Measurements from ENCODE around the gene ZNF280B. TPM values are rescaled to one million over a fixed set of nuclear protein-coding genes. Genes with fewer than 3 reads are reported as not detected.
"Not testable (repeated sequence)": the region's sequence is repeated elsewhere in the genome, so short reads cannot be mapped to it uniquely, and the experiment has no call there.

The ZNF280B gene
- total RNA-seq, 2 donors from 2014 or later = 2.9 to 4.5 TPM

DNA sequence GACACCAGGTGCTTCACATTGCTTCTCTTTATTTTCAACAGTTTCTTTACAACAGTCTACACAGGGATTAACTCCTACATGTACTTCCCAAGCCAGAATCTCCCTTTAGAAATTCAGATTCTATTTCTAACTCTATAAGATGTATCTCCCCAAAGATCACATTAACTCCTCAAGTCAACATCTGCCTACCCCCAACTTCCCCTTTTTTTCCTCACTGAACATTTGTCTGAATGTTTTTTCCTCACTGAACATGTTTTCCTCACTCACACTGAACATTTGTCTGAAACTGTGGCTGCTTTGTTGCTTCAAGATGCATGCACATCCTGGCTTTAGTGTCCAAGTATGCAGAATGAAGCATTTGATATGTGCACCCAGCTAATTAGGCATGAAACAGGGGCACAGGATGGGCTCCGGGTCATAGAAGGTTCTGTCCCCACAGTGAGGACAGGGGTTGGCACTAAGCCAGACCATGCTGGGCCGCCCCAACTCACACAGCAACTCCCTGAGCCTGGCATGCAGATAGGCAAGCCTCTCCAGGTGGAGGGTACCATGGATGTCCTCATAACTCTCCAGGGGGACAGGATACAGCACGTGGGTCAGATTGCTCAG is 39.3 kb upstream of the ZNF280B start:
- no peak for ATAC-seq (replicated peaks in 1 of 2)
- Mint-ChIP-seq H3K36me3 (ENCODE audit: insufficient read depth in 2 of 2) (no peaks in the 10 kb centered on the region), H3K27ac (no peak overlapping the region), H3K27me3 (ENCODE audit: low read depth) (no peaks in the 10 kb centered on the region), H3K4me3 (no peak overlapping the region), H3K4me1 (ENCODE audit: low read depth) (no peaks in the 10 kb centered on the region), H3K9me3 (no peaks in the 10 kb centered on the region)
- no peak for DNase-seq

DNA sequence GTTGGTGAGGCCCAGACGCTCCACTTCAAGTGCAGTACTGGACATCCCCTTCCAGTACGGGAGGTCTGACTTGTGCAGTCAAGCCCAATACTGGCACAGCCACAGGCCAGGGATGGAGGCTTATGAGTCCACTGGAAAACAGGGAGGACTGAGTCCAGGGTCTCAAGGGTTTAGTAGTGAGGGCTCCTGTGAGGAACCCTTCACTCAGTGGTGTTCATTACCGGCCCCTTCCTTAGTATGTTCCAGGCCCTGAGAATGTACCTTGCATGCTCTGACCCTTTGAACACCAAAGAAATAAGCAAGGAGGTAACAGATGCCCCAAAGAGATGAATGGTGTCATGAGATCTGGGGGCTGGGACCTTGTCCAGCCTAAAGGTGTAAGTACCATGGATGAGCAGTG is 38.7 kb upstream of the ZNF280B start:
- no peak overlapping the region for H3K27ac Mint-ChIP-seq
- peaks cover 5% of the 10 kb centered on the region for H3K27me3 Mint-ChIP-seq (ENCODE audit: low read depth)
- no peak overlapping the region for H3K4me3 Mint-ChIP-seq
- no peak for ATAC-seq (replicated peaks in 1 of 2)
- H3K4me1 Mint-ChIP-seq (ENCODE audit: low read depth) = no peaks in the 10 kb centered on the region
- DNase-seq = no peak
- no peaks in the 10 kb centered on the region for H3K9me3 Mint-ChIP-seq
- no peaks in the 10 kb centered on the region for H3K36me3 Mint-ChIP-seq (ENCODE audit: insufficient read depth in 2 of 2)

DNA sequence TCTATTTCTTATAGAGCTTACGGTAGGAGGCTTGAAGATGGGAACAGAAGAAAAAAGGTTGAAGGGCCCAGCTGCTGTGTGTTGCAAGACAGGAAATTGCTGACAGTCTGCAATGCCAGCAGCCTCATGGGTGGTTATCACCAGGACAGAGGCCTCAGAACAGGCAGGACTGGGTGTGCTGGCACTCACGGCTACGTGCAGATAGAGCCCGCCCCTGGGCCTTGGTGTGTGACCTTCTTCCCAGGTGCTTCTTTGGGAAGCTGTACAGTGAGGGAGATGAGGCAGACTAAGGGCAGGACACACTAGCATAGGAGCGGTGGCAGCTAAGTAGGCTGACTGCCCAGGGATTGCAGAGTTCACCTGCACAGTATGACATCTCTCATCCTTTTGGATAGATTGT is 37.9 kb upstream of the ZNF280B start:
- Mint-ChIP-seq H3K4me3 (no peak overlapping the region), H3K27ac (no peak overlapping the region), H3K27me3 (ENCODE audit: low read depth) (peaks cover 5% of the 10 kb centered on the region), H3K36me3 (ENCODE audit: insufficient read depth in 2 of 2) (no peaks in the 10 kb centered on the region), H3K9me3 (no peaks in the 10 kb centered on the region), H3K4me1 (ENCODE audit: low read depth) (no peaks in the 10 kb centered on the region)
- no peak for DNase-seq
- ATAC-seq (replicated peaks in 1 of 2) = no peak

DNA sequence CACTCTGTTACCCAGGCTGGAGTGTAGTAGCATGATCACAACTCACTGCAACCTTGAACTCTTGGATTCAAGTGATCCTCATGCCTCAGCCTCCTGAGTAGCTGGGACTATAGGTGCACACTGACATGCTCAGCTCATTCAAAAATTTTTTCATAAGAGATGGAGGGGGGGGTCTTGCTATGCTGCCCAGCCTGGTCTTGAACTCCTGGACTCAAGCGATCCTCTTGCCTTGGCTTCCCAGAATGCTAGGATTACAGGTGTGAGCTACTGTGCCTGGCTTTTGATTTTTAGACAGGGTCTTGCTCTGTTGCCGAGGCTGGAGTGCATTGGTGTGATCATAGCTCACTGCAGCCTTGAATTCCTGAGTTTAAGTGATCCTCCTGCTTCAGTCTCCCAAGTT is 36.5 kb upstream of the ZNF280B start:
- Mint-ChIP-seq H3K36me3 (ENCODE audit: insufficient read depth in 2 of 2) (no peaks in the 10 kb centered on the region), H3K4me1 (ENCODE audit: low read depth) (no peaks in the 10 kb centered on the region), H3K27ac (no peak overlapping the region), H3K27me3 (ENCODE audit: low read depth) (peaks cover 5% of the 10 kb centered on the region), H3K4me3 (no peak overlapping the region), H3K9me3 (no peaks in the 10 kb centered on the region)
- no peak for ATAC-seq (replicated peaks in 1 of 2)
- DNase-seq = no peak

DNA sequence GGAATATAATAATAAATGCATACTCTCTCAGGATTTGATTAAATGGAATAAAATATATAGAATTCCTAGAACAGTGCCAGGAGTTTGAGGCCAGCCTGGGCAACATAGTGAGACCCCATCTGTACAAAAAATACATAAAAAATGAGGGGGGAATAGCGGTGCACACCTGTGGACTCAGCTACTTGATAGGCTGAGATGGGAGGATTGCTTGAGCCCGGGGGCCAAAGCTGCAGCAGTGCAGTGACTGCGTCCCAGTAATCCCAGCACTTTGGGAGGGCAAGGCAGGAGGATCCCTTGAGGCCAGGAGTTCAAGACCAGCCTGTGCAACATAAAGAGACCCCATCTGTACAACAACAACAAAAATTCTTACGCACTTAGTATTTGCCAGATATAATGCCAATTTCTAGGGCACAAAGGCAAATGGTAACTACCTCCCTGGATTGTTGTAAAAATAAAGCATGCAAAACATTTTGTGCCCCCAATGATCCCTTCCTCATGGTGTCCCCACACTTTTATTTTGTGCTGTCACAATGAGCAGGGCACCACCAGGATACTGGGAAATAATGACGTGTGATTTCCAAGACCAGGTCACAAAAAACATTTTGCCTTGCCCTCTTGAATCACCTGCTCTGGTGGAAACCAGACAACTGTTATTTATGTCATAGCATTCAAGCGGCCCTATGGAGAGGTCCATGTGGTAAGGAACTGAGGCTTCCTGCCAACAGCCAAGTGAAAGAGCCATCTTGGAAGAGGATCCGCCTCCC is 29.9 kb upstream of the ZNF280B start:
- Mint-ChIP-seq H3K4me3 (no peak overlapping the region), H3K27me3 (ENCODE audit: low read depth) (peaks cover 5% of the 10 kb centered on the region), H3K36me3 (ENCODE audit: insufficient read depth in 2 of 2) (no peaks in the 10 kb centered on the region), H3K4me1 (ENCODE audit: low read depth) (no peaks in the 10 kb centered on the region), H3K27ac (no peak overlapping the region), H3K9me3 (no peaks in the 10 kb centered on the region)
- DNase-seq (no peak), ATAC-seq (replicated peaks in 1 of 2) (no peak)

DNA sequence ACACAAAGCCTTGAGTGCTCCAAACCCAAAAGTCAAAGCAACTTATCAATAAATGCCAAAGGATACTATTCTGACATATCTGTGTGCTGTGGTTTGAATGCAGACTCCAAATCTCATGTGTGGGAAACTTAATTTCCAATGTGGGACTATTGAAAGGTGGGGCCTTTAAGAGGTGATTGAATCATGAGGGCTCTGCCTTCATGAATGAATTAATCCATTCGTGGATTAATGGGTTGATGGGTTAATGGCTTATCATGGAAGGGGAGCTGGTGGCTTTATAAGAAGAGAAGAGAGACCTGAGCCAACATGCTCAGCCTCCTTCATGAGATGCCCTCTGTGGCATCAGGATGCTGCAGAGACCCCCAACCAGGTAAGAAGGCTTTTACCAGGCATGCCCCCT is 28.4 kb upstream of the ZNF280B start:
- no peak for ATAC-seq (replicated peaks in 1 of 2)
- H3K4me1 Mint-ChIP-seq (ENCODE audit: low read depth) = no peaks in the 10 kb centered on the region
- no peak overlapping the region for H3K4me3 Mint-ChIP-seq
- no peaks in the 10 kb centered on the region for H3K9me3 Mint-ChIP-seq
- no peaks in the 10 kb centered on the region for H3K27me3 Mint-ChIP-seq (ENCODE audit: low read depth)
- no peak for DNase-seq
- H3K36me3 Mint-ChIP-seq (ENCODE audit: insufficient read depth in 2 of 2) = no peaks in the 10 kb centered on the region
- H3K27ac Mint-ChIP-seq = no peak overlapping the region

DNA sequence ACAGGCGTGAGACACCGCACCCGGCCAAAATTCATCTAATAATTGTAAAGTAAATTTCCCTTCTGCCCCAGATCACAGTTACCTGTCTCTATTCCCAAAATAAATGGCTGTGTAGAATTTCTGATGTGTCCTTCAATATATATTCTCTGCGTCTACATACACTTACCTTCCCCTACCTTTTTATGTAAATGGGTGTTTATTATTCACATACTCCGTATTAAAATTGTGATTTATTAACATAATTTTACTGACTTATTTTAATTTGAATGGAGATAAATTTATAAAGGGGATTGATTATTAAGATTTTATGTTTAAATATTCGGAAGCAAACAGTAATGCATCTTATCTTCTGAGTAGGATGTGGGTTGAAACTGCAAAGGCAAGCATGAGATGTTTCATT is 28.0 kb upstream of the ZNF280B start:
- no peak overlapping the region for H3K27ac Mint-ChIP-seq
- no peak overlapping the region for H3K4me3 Mint-ChIP-seq
- ATAC-seq (replicated peaks in 1 of 2) (no peak), DNase-seq (no peak)
- no peaks in the 10 kb centered on the region for H3K27me3 Mint-ChIP-seq (ENCODE audit: low read depth)
- no peaks in the 10 kb centered on the region for H3K36me3 Mint-ChIP-seq (ENCODE audit: insufficient read depth in 2 of 2)
- H3K9me3 Mint-ChIP-seq = no peaks in the 10 kb centered on the region
- H3K4me1 Mint-ChIP-seq (ENCODE audit: low read depth) = no peaks in the 10 kb centered on the region

DNA sequence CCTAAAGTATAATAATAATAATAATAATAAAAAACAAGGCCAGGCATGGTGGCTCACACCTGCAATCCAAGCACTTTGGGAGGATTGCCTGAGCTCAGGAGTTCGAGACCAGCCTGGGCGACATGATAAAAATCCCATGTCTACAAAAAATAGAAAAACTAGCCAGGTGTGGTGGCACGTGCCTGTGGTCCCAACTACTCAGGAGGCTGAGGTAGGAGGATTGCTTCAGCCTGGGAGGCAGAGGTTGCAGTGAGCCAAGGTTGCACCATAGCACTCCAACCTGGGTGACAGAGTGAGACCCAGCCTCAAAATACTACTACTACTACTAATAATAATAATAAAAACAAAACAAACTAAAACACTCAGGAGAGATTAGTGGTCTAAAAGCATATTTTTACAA is 27.1 kb upstream of the ZNF280B start:
- H3K36me3 Mint-ChIP-seq (ENCODE audit: insufficient read depth in 2 of 2) = no peaks in the 10 kb centered on the region
- no peak for DNase-seq
- no peaks in the 10 kb centered on the region for H3K4me1 Mint-ChIP-seq (ENCODE audit: low read depth)
- no peak for ATAC-seq (replicated peaks in 1 of 2)
- no peak overlapping the region for H3K27ac Mint-ChIP-seq
- H3K9me3 Mint-ChIP-seq = no peaks in the 10 kb centered on the region
- H3K27me3 Mint-ChIP-seq (ENCODE audit: low read depth) = no peaks in the 10 kb centered on the region
- no peak overlapping the region for H3K4me3 Mint-ChIP-seq

DNA sequence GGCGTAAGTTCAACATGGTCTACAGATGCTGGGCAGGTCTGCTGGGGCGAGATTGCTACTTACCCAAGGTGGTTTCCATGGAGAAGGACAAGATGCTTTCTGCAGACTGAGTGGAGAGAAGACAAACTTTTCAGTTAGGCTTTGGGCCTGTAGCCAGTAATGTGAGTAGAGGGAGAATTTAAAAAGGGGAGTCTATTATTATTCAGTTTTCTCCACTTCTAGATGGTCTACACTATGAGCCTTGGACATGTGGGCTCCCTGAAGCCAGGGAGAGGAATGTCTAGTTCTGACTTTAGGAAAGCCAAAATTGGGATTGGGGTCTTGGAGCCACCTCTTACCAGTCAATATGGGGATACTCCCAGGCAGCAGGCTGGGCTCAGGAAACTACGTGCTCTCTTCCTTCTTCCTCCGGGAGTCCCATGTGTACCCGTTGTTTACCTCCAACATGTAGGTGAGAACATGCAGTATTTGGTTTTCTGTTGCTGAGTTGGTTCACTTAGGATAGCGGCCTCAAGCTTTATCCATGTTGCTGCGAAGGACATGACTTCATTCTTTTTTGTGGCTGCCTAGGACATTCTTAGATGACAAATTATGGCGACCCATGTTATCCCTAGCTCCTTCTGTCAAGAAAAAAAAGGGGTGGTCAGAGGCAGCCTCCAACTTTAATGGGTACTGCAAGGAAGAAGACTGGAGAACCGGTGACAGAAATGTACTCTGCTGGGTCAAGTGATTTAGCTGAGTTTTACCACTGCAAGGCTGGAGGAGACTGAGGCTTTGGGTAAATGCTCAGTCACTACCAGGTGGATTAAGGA is 26.3 kb upstream of the ZNF280B start:
- no peak for ATAC-seq (replicated peaks in 1 of 2)
- DNase-seq = no peak
- no peak overlapping the region for H3K27ac Mint-ChIP-seq
- no peak overlapping the region for H3K4me3 Mint-ChIP-seq
- no peaks in the 10 kb centered on the region for H3K27me3 Mint-ChIP-seq (ENCODE audit: low read depth)
- H3K4me1 Mint-ChIP-seq (ENCODE audit: low read depth) = no peaks in the 10 kb centered on the region
- H3K9me3 Mint-ChIP-seq = no peaks in the 10 kb centered on the region
- no peaks in the 10 kb centered on the region for H3K36me3 Mint-ChIP-seq (ENCODE audit: insufficient read depth in 2 of 2)

DNA sequence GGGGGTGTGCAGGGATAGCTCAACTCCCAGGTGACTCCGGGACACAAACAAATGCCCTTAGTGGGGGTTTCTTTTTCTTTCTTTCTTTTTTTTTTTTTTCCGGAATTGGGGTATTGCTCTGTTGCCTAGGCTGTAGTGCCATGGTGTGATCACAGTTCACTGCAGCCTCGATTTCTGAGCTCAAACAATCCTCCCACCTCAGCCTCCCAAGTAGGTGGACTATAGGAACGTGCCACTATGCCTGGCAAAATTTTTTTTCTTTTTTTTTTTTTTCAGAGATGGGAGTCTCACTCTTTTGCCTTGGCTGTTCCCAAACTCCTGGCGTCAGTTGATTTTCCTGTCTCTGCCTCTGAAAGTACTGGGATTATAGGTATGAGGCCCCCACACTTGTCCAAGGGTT is 25.3 kb upstream of the ZNF280B start:
- H3K4me1 Mint-ChIP-seq (ENCODE audit: low read depth) = no peaks in the 10 kb centered on the region
- DNase-seq (no peak), ATAC-seq (replicated peaks in 1 of 2) (no peak)
- no peak overlapping the region for H3K27ac Mint-ChIP-seq
- no peaks in the 10 kb centered on the region for H3K27me3 Mint-ChIP-seq (ENCODE audit: low read depth)
- no peaks in the 10 kb centered on the region for H3K9me3 Mint-ChIP-seq
- H3K36me3 Mint-ChIP-seq (ENCODE audit: insufficient read depth in 2 of 2) = no peaks in the 10 kb centered on the region
- no peak overlapping the region for H3K4me3 Mint-ChIP-seq

DNA sequence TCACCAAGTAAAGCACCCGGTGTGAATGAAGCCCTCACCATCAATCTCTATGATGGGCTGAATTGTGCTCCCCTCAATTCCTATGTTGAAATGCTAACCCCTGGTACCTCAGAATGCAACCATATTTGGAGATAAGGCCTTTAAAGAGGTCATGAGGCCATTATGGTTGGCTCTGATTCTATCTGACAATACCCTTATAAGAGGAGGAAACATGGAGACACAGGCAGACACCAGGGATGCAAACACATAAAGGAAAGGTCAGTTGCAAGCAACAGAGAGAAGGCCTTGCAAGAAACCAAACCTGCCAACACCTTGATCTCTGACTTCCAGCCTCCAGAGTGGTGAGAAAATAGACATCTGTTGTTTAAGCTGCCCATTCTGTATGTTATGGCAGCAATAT is 24.9 kb upstream of the ZNF280B start:
- DNase-seq (no peak), ATAC-seq (replicated peaks in 1 of 2) (no peak)
- Mint-ChIP-seq H3K27me3 (ENCODE audit: low read depth) (no peaks in the 10 kb centered on the region), H3K27ac (no peak overlapping the region), H3K9me3 (no peaks in the 10 kb centered on the region), H3K4me3 (no peak overlapping the region), H3K36me3 (ENCODE audit: insufficient read depth in 2 of 2) (no peaks in the 10 kb centered on the region), H3K4me1 (ENCODE audit: low read depth) (no peaks in the 10 kb centered on the region)

DNA sequence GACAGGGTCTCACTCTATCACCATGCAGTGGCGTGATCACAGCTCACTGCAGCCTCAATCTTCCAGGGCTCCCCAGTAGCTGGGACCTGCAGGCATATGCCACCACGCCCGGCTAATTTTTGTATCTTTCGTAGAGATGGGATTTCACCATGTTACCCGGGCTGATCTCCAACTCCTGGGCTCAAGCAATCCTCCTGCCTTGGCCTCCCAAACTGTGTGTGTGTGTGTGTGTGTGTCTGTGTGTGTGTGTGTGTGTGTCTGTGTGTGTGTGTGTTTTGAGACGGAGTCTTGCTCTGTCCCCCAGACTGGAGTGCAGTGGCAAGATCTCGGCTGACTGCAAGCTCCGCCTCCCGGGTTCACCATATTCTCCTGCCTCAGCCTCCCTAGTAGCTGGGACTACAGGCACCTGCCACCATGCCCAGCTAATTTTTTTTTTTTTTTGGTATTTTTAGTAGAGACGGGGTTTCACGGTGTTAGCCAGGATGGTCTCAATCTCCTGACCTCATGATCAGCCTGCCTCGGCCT is 24.1 kb upstream of the ZNF280B start:
- H3K27ac Mint-ChIP-seq; ATAC-seq (replicated peaks in 1 of 2); H3K27me3 Mint-ChIP-seq (ENCODE audit: low read depth); H3K9me3 Mint-ChIP-seq; H3K36me3 Mint-ChIP-seq (ENCODE audit: insufficient read depth in 2 of 2); H3K4me1 Mint-ChIP-seq (ENCODE audit: low read depth); DNase-seq; H3K4me3 Mint-ChIP-seq: not testable (repeated sequence)

DNA sequence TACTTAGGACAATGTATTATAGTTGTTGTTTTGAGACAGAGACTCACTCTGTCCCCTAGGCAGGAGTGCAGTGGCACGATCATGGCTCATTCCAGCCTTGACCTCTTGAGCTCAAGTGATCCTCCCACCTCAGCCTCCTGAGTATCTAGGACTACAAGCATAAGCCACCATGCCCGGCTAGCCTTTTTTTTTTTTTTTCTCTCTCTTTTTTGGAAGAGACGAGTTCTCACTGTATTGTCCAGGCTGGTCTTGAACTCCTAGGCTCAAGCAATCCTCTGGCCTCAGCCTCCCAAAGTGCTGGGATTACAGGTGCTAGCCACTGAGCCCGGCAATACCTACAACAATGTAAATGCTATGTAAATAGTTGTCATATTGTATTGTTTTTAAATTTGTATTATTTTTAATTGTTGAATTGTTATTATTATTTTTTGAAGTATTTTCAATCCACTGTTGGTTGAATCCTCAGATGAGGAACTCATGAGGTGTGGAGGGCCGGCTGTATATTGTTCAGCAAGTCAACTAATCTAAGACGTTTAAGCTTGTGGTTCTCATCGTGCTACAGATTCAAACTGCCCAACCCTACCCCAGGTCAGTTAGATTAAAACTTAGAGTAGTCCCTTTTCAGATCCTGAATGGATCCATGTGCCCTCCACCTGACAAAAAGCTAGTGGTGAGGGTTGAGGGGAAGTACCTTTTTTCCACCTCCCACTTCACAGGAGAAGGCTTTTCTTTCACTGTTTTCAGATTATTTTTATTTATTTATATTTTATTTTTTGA is 23.4 kb upstream of the ZNF280B start:
- H3K4me1 Mint-ChIP-seq (ENCODE audit: low read depth) = no peaks in the 10 kb centered on the region
- no peaks in the 10 kb centered on the region for H3K36me3 Mint-ChIP-seq (ENCODE audit: insufficient read depth in 2 of 2)
- DNase-seq (no peak), ATAC-seq (replicated peaks in 1 of 2) (no peak)
- H3K27ac Mint-ChIP-seq = no peak overlapping the region
- no peaks in the 10 kb centered on the region for H3K27me3 Mint-ChIP-seq (ENCODE audit: low read depth)
- H3K9me3 Mint-ChIP-seq = no peaks in the 10 kb centered on the region
- H3K4me3 Mint-ChIP-seq = no peak overlapping the region

Measured in activated T-cell treated with anti-CD3 and anti-CD28 coated beads, Interleukin-2, amount 50 U/mL, for 72 hours (primary cell).